CD8-positive, alpha-beta memory T cell (primary cell): ENCODE data around the gene BMX. TPM values are rescaled to one million over a fixed set of nuclear protein-coding genes. Genes with fewer than 3 reads are reported as not detected.

Experiments used
- CTCF ChIA-PET: fragments of 350-600 bp; sonication (Branson Sonifier 250); formaldehyde crosslinking; loops from one replicate; lab custom pipeline; 2021; ENCODE audit warnings: antibody characterized with exemption; lab: Charles Lee
- POLR2A ChIA-PET: fragments of 350-600 bp; sonication (Branson Sonifier 250); formaldehyde crosslinking; loops from one replicate; lab custom pipeline; 2021; ENCODE audit warnings: antibody characterized with exemption; lab: Charles Lee
- DNase-seq, 5 donors: peaks; one replicate each; pipeline versions ENCODE4 v3.0.0 to v3.0.0-alpha.2; 2020 to 2022; ENCODE audit warnings: mixed read lengths in 1 of 5
- H3K27ac ChIP-seq: one replicate; pipeline ENCODE4 v1.7.0; 2013; ENCODE audit warnings: low read depth, mild to moderate bottlenecking, low read length, moderate library complexity
- H3K27me3 ChIP-seq: 2 replicates; pipeline ENCODE4 v1.7.0; 2013; ENCODE audit warnings: low read length, mild to moderate bottlenecking; ENCODE audit not compliant: insufficient read depth, poor library complexity, severe bottlenecking
- H3K36me3 ChIP-seq: 2 replicates; pipeline ENCODE4 v1.7.0; 2013; ENCODE audit warnings: mild to moderate bottlenecking, low read length, moderate library complexity; ENCODE audit not compliant: insufficient read depth
- H3K4me1 ChIP-seq: 2 replicates; pipeline ENCODE4 v1.7.0; 2013; ENCODE audit warnings: mild to moderate bottlenecking, low read length, moderate library complexity; ENCODE audit not compliant: insufficient read depth
- H3K4me3 ChIP-seq: 2 replicates; pipeline ENCODE4 v1.7.0; 2013; ENCODE audit warnings: mild to moderate bottlenecking, low read length
- H3K9me3 ChIP-seq: 2 replicates; pipeline ENCODE4 v1.7.0; 2013; ENCODE audit warnings: mild to moderate bottlenecking, low read length
- H3K27ac Mint-ChIP-seq, 8 donors: one replicate each; pipeline ENCODE4 v1.8.0; 2020 to 2021; ENCODE audit warnings: mixed read lengths in 8 of 8, mild to moderate bottlenecking in 6 of 8, inconsistent platforms in 3 of 8, moderate library complexity in 3 of 8
- H3K27me3 Mint-ChIP-seq, 2 donors: one replicate each; pipeline ENCODE4 v1.8.0; 2020 to 2021; ENCODE audit warnings: mixed read lengths in 2 of 2, mild to moderate bottlenecking in 1 of 2, moderate library complexity in 1 of 2
- H3K36me3 Mint-ChIP-seq, 3 donors: one replicate each; pipeline ENCODE4 v1.8.0; 2020 to 2021; ENCODE audit warnings: mixed read lengths in 3 of 3, inconsistent platforms in 1 of 3, mild to moderate bottlenecking in 1 of 3
- H3K4me1 Mint-ChIP-seq, 3 donors: one replicate each; pipeline ENCODE4 v1.8.0; 2020 to 2021; ENCODE audit warnings: mixed read lengths in 3 of 3, inconsistent platforms in 1 of 3, mild to moderate bottlenecking in 1 of 3
- H3K4me3 Mint-ChIP-seq, 7 donors: one replicate each; pipeline ENCODE4 v1.8.0; 2020 to 2021; ENCODE audit warnings: mixed read lengths in 7 of 7, mild to moderate bottlenecking in 6 of 7, moderate library complexity in 4 of 7, inconsistent platforms in 2 of 7
- H3K9me3 Mint-ChIP-seq, 5 donors: one replicate each; pipeline ENCODE4 v1.8.0; 2020 to 2022; ENCODE audit warnings: mixed read lengths in 5 of 5, mild to moderate bottlenecking in 3 of 5, moderate library complexity in 2 of 5, inconsistent platforms in 1 of 5
- polyA plus RNA-seq: library from polyadenylated mRNA; unstranded; fragments of 300-500 nt; fragmentation: Illumina TruSeq; gene quantifications from one replicate; pipeline ENCODE4 v1.2.3, GENCODE V29; 2021
- total RNA-seq, 2 experiments: library from RNA; stranded (reverse); gene quantifications; one replicate each; pipeline ENCODE4 v1.2.3, GENCODE V29; 2021

BMX gene
- not detected for total RNA-seq
- polyA plus RNA-seq = not detected

GRCh38 chrX:15500497-15500966, at the start of gene BMX:
TSS of gene BMX (plus strand) at chrX:15500807. CDS start at chrX:15508354, 7,547 bp downstream.
- Mint-ChIP-seq H3K36me3 (no peaks in the 10 kb centered on the region), H3K27ac (no peak within 1 kb of the TSS), H3K4me3 (no peak within 1 kb of the TSS), H3K4me1 (peaks cover 0 to 4% (median 2%) of the 10 kb centered on the region in 3 donors), H3K9me3 (peaks cover 0 to 2% (median 0%) of the 10 kb centered on the region in 5 donors), H3K27me3 (peaks cover 10 to 27% of the 10 kb centered on the region in 2 donors)
- ChIA-PET POLR2A (no interaction called here), CTCF (no interaction called here)
- no peaks in the 10 kb centered on the region for H3K4me1 ChIP-seq
- no peaks in the 10 kb centered on the region for H3K36me3 ChIP-seq
- DNase-seq = no peak
- H3K4me3 ChIP-seq = no peak within 1 kb of the TSS
- no peak within 1 kb of the TSS for H3K27ac ChIP-seq
- H3K27me3 ChIP-seq = no peaks in the 10 kb centered on the region
- no peaks in the 10 kb centered on the region for H3K9me3 ChIP-seq

- H3K36me3 ChIP-seq = no peaks in the 10 kb centered on the region
- Mint-ChIP-seq H3K4me3 (no peak overlapping the region), H3K9me3 (no peaks in the 10 kb centered on the region), H3K27ac (no peak overlapping the region), H3K4me1 (no peaks in the 10 kb centered on the region), H3K27me3 (peaks cover 5 to 7% of the 10 kb centered on the region in 2 donors), H3K36me3 (no peaks in the 10 kb centered on the region)
- H3K4me3 ChIP-seq = no peak overlapping the region
- H3K27me3 ChIP-seq = no peaks in the 10 kb centered on the region
- no peak for DNase-seq
- no peaks in the 10 kb centered on the region for H3K9me3 ChIP-seq
- CTCF ChIA-PET = no interaction called here
- POLR2A ChIA-PET = no interaction called here
- H3K4me1 ChIP-seq = no peaks in the 10 kb centered on the region
- no peak overlapping the region for H3K27ac ChIP-seq
These were observed 48.7 kb upstream of the BMX start for GRCh38 chrX:15451913-15452312.

GRCh38 chrX:15464704-15465103, 35.9 kb upstream of the BMX start:
- no peak overlapping the region for H3K27ac Mint-ChIP-seq
- no peaks in the 10 kb centered on the region for H3K36me3 ChIP-seq
- H3K4me3 Mint-ChIP-seq = no peak overlapping the region
- H3K9me3 Mint-ChIP-seq = no peaks in the 10 kb centered on the region
- ChIA-PET POLR2A (no interaction called here), CTCF (no interaction called here)
- no peak overlapping the region for H3K4me3 ChIP-seq
- no peaks in the 10 kb centered on the region for H3K4me1 Mint-ChIP-seq
- peaks cover 2 to 6% of the 10 kb centered on the region in 2 donors for H3K27me3 Mint-ChIP-seq
- no peak for DNase-seq
- no peak overlapping the region for H3K27ac ChIP-seq
- no peaks in the 10 kb centered on the region for H3K27me3 ChIP-seq
- H3K4me1 ChIP-seq = no peaks in the 10 kb centered on the region
- no peaks in the 10 kb centered on the region for H3K36me3 Mint-ChIP-seq
- H3K9me3 ChIP-seq = no peaks in the 10 kb centered on the region

GRCh38 chrX:15465347-15465746, 35.3 kb upstream of the BMX start:
- Histone ChIP-seq H3K27me3 (no peaks in the 10 kb centered on the region), H3K9me3 (no peaks in the 10 kb centered on the region), H3K4me3 (no peak overlapping the region), H3K4me1 (no peaks in the 10 kb centered on the region), H3K36me3 (no peaks in the 10 kb centered on the region), H3K27ac (no peak overlapping the region)
- ChIA-PET POLR2A (no interaction called here), CTCF (no interaction called here)
- Mint-ChIP-seq H3K27me3 (peaks cover under 1 to 3% of the 10 kb centered on the region in 2 donors), H3K27ac (no peak overlapping the region), H3K4me1 (no peaks in the 10 kb centered on the region), H3K4me3 (no peak overlapping the region), H3K36me3 (no peaks in the 10 kb centered on the region), H3K9me3 (no peaks in the 10 kb centered on the region)
- no peak for DNase-seq

GRCh38 chrX:15465896-15466651, 34.5 kb upstream of the BMX start:
- Histone ChIP-seq H3K27ac (no peak overlapping the region), H3K4me1 (no peaks in the 10 kb centered on the region), H3K4me3 (no peak overlapping the region), H3K36me3 (no peaks in the 10 kb centered on the region), H3K27me3 (no peaks in the 10 kb centered on the region), H3K9me3 (no peaks in the 10 kb centered on the region)
- Mint-ChIP-seq H3K4me3 (no peak overlapping the region), H3K4me1 (peaks cover 0 to 3% (median 0%) of the 10 kb centered on the region in 3 donors), H3K9me3 (no peaks in the 10 kb centered on the region), H3K36me3 (no peaks in the 10 kb centered on the region), H3K27me3 (peaks cover 0 to under 1% of the 10 kb centered on the region in 2 donors), H3K27ac (no peak overlapping the region)
- no peak for DNase-seq
- POLR2A ChIA-PET = no interaction called here
- CTCF ChIA-PET = no interaction called here

- no peaks in the 10 kb centered on the region for H3K9me3 Mint-ChIP-seq
- Histone ChIP-seq H3K36me3 (no peaks in the 10 kb centered on the region), H3K4me1 (no peaks in the 10 kb centered on the region), H3K27me3 (no peaks in the 10 kb centered on the region), H3K27ac (no peak overlapping the region), H3K4me3 (no peak overlapping the region), H3K9me3 (no peaks in the 10 kb centered on the region)
- CTCF ChIA-PET = interaction anchor here (1.3 to 1.5 kb wide), 2 partner anchors 15 to 118 kb away, joined by 3 to 4 read pairs; no protein-coding TSS in a partner anchor
- H3K36me3 Mint-ChIP-seq = no peaks in the 10 kb centered on the region
- no peak for DNase-seq
- H3K27me3 Mint-ChIP-seq = peaks cover 2 to 6% of the 10 kb centered on the region in 2 donors
- H3K27ac Mint-ChIP-seq = peak overlapping the region in 1 of 8 donors; percentile 1
- peaks cover 0 to 5% (median 2%) of the 10 kb centered on the region in 3 donors for H3K4me1 Mint-ChIP-seq
- H3K4me3 Mint-ChIP-seq = no peak overlapping the region
- POLR2A ChIA-PET = no interaction called here
These were observed 32.6 kb upstream of the BMX start for GRCh38 chrX:15468036-15468435.

- no peaks in the 10 kb centered on the region for H3K36me3 Mint-ChIP-seq
- no peaks in the 10 kb centered on the region for H3K9me3 Mint-ChIP-seq
- DNase-seq = no peak
- POLR2A ChIA-PET = no interaction called here
- CTCF ChIA-PET = no interaction called here
- Histone ChIP-seq H3K36me3 (no peaks in the 10 kb centered on the region), H3K4me3 (no peak overlapping the region), H3K27ac (no peak overlapping the region), H3K4me1 (no peaks in the 10 kb centered on the region), H3K27me3 (no peaks in the 10 kb centered on the region), H3K9me3 (no peaks in the 10 kb centered on the region)
- H3K4me3 Mint-ChIP-seq = no peak overlapping the region
- peaks cover 4 to 6% of the 10 kb centered on the region in 2 donors for H3K27me3 Mint-ChIP-seq
- peaks cover 0 to 5% (median 2%) of the 10 kb centered on the region in 3 donors for H3K4me1 Mint-ChIP-seq
- no peak overlapping the region for H3K27ac Mint-ChIP-seq
These were observed 31.0 kb upstream of the BMX start for GRCh38 chrX:15469613-15470012.

GRCh38 chrX:15471028-15471427, 29.6 kb upstream of the BMX start:
- H3K9me3 Mint-ChIP-seq = no peaks in the 10 kb centered on the region
- H3K4me1 Mint-ChIP-seq = peaks cover 0 to 5% (median 2%) of the 10 kb centered on the region in 3 donors
- Histone ChIP-seq H3K27ac (no peak overlapping the region), H3K4me3 (no peak overlapping the region), H3K9me3 (no peaks in the 10 kb centered on the region), H3K4me1 (no peaks in the 10 kb centered on the region), H3K36me3 (no peaks in the 10 kb centered on the region), H3K27me3 (no peaks in the 10 kb centered on the region)
- H3K36me3 Mint-ChIP-seq = no peaks in the 10 kb centered on the region
- peak; percentile 7 to 50 (median 25) for DNase-seq
- ChIA-PET POLR2A (no interaction called here), CTCF (interaction anchor here (0.8 kb wide), 2 partner anchors 8 to 32 kb away, joined by 3 to 4 read pairs; no protein-coding TSS in a partner anchor)
- H3K4me3 Mint-ChIP-seq = no peak overlapping the region
- no peak overlapping the region for H3K27ac Mint-ChIP-seq
- H3K27me3 Mint-ChIP-seq = peaks cover 4 to 6% of the 10 kb centered on the region in 2 donors
